Measurements from ENCODE around the gene ALPK3. TPM values are rescaled to one million over a fixed set of nuclear protein-coding genes. Genes with fewer than 3 reads are reported as not detected.
A peak's percentile ranks its signal among the peaks of the same experiment; 100 is the strongest.

ALPK3 gene
- total RNA-seq, 1 experiment from 2014 or later = 2.0 TPM

DNA sequence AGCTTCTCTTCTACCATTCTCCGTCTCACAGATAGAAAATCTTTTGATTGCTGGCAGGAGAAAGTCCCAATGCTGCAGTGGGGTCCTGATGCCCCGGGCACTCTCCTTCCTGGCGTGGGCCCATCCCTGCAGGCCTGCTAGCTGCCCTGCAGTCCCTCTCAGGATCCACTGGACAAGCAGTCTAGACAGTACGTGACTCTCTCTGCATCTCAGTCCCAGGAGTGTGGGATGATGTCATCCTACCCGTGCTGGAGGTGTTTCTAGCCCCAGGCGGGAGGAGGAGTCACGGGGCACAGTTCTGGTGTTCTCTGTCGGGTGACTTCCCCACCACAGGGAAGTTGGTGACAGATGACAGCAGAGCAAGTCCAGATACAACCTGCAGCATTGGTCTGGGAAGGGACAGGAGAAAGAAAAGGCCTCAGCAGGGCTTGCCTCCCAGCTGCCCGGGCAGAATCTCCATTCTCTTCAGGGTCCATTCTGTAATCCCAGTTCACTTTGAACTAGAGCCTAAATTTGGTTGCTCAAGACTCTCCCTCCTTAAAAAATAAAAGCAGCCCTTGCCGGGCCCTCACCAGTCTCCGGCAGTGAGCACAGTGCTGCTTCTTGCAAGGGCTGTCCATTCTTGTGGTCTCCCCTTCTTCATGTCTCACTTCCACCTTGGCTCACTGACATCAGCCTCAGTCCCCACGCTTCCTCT, 97.9 kb downstream of the ALPK3 start:
- intact Hi-C loops (cut with micrococcal nuclease) = no loop called here
- Histone ChIP-seq H4K20me1 (ENCODE audit: insufficient read depth) (no peaks in the 10 kb centered on the region), H3K9ac (ENCODE audit: low read length) (0 out of 2 replicates have a peak overlapping the region, but pooled peaks have one; percentile 35), H3K9me3 (ENCODE audit: control insufficient read depth in 1 of 2, insufficient read depth in 1 of 2, low read depth in 1 of 2, low read length in 2 of 2) (no peaks in the 10 kb centered on the region), H2AFZ (ENCODE audit: low read depth, low read length, poor library complexity, severe bottlenecking) (peak overlapping the region; percentile 71), H3K4me2 (ENCODE audit: low read length) (peak overlapping the region; percentile 75), H3K4me3 (replicated peaks in 1 of 2; ENCODE audit: low read depth in 1 of 2, low read length in 2 of 2) (peak overlapping the region in 1 of 2 experiments; percentile 37; a peak in 2 of 4 replicates), H3K27ac (ENCODE audit: low read depth, low read length) (peak overlapping the region; percentile 34; the same call in 1 of the 2 replicates), H3K4me1 (ENCODE audit: control insufficient read depth in 1 of 2, insufficient read depth in 2 of 2, low read length in 2 of 2) (peaks cover 41 to 44% of the 10 kb centered on the region in 2 experiments), H3K36me3 (ENCODE audit: control insufficient read depth in 1 of 2, insufficient read depth in 2 of 2, low read length in 2 of 2) (no peaks in the 10 kb centered on the region), H3K27me3 (ENCODE audit: insufficient read depth, low read length) (no peaks in the 10 kb centered on the region), H3K9me2 (ENCODE audit: insufficient read depth) (no peaks in the 10 kb centered on the region), H3K79me2 (ENCODE audit: insufficient read depth, low read length) (no peaks in the 10 kb centered on the region)
- RAD21 ChIA-PET (ENCODE audit: low non-redundant PET in 1 of 2, low total read pairs in 2 of 2, uncharacterized antibody in 2 of 2, unreplicated experiment in 2 of 2) = no interaction called here
- CTCF ChIA-PET = no interaction called here
- peak; percentile 25 for TF ChIP-seq YY1 (IDR thresholded peaks at IDR 0.05; ENCODE audit: extremely low read depth, insufficient replicate concordance, low read depth, low read length)
- peak; percentile 65; the same call in 1 of the 2 replicates for TF ChIP-seq POLR2AphosphoS5 (IDR thresholded peaks at IDR 0.05; ENCODE audit: low read depth, low read length)
- no peak for TF ChIP-seq TCF7L2 (IDR thresholded peaks at IDR 0.05; ENCODE audit: borderline replicate concordance, extremely low read depth, insufficient read depth, insufficient read length)
- no TSS peak for BruUV-seq (replicated peaks)
- ATAC-seq = peak; percentile 93
- POLR2A ChIA-PET = interaction anchor here (1.1 kb wide), 1 partner anchor 284 kb away, joined by 3 read pairs; no protein-coding TSS in a partner anchor
- DNase-seq (ENCODE audit: low read depth, low spot score) = peak; percentile 81

DNA sequence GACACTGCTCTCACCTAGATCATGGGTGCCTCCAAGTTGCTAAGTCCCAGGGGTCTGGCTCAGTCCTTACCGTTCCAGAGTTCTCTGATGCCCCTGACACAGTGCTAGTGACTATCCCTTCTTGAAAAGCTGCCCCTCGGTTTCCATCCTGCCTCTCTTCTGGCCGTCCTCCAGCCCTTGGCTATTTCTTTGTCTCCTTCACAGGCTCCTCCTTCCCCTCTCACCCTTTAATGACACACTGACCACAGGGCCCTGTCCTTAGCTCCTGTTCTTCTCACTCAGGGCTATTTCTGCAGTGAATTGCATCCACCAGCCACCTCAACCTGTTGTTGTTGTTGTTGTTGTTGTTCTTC, 98.4 kb downstream of the ALPK3 start:
- H3K36me3 ChIP-seq (ENCODE audit: control insufficient read depth in 1 of 2, insufficient read depth in 2 of 2, low read length in 2 of 2) = no peaks in the 10 kb centered on the region
- no peak for DNase-seq (ENCODE audit: low read depth, low spot score)
- no TSS peak for BruUV-seq (replicated peaks)
- no peaks in the 10 kb centered on the region for H3K9me2 ChIP-seq (ENCODE audit: insufficient read depth)
- peaks cover 40 to 44% of the 10 kb centered on the region in 2 experiments for H3K4me1 ChIP-seq (ENCODE audit: control insufficient read depth in 1 of 2, insufficient read depth in 2 of 2, low read length in 2 of 2)
- H3K9ac ChIP-seq (ENCODE audit: low read length) = no peak overlapping the region
- H3K27ac ChIP-seq (ENCODE audit: low read depth, low read length) = peak overlapping the region; percentile 34; the same call in 1 of the 2 replicates
- RAD21 ChIA-PET (ENCODE audit: low non-redundant PET in 1 of 2, low total read pairs in 2 of 2, uncharacterized antibody in 2 of 2, unreplicated experiment in 2 of 2) = no interaction called here
- CTCF ChIA-PET = no interaction called here
- no peaks in the 10 kb centered on the region for H4K20me1 ChIP-seq (ENCODE audit: insufficient read depth)
- peak overlapping the region; percentile 75 for H3K4me2 ChIP-seq (ENCODE audit: low read length)
- POLR2A ChIA-PET = no interaction called here
- peak overlapping the region; percentile 71 for H2AFZ ChIP-seq (ENCODE audit: low read depth, low read length, poor library complexity, severe bottlenecking)
- ATAC-seq = no peak
- intact Hi-C loops (cut with micrococcal nuclease) = no loop called here
- H3K27me3 ChIP-seq (ENCODE audit: insufficient read depth, low read length) = no peaks in the 10 kb centered on the region
- no peaks in the 10 kb centered on the region for H3K9me3 ChIP-seq (ENCODE audit: control insufficient read depth in 1 of 2, insufficient read depth in 1 of 2, low read depth in 1 of 2, low read length in 2 of 2)
- no peak overlapping the region for H3K4me3 ChIP-seq (replicated peaks in 1 of 2; ENCODE audit: low read depth in 1 of 2, low read length in 2 of 2)
- no peaks in the 10 kb centered on the region for H3K79me2 ChIP-seq (ENCODE audit: insufficient read depth, low read length)
- TF ChIP-seq SRF (IDR thresholded peaks at IDR 0.05; ENCODE audit: low read depth) = no peak
- TF ChIP-seq TCF7L2 (IDR thresholded peaks at IDR 0.05; ENCODE audit: borderline replicate concordance, extremely low read depth, insufficient read depth, insufficient read length) = no peak
- no peak for TF ChIP-seq POLR2AphosphoS5 (IDR thresholded peaks at IDR 0.05; ENCODE audit: low read depth, low read length)
- no peak for TF ChIP-seq POLR2A (IDR thresholded peaks at IDR 0.05; ENCODE audit: borderline replicate concordance, extremely low read depth, insufficient read depth, insufficient read length)
- TF ChIP-seq, protein P1, sequence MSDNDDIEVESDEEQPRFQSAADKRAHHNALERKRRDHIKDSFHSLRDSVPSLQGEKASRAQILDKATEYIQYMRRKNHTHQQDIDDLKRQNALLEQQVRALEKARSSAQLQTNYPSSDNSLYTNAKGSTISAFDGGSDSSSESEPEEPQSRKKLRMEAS (IDR thresholded peaks at IDR 0.05) = no peak
- TF ChIP-seq EZH2 (IDR thresholded peaks at IDR 0.05) = no peak
- TF ChIP-seq, protein P2, sequence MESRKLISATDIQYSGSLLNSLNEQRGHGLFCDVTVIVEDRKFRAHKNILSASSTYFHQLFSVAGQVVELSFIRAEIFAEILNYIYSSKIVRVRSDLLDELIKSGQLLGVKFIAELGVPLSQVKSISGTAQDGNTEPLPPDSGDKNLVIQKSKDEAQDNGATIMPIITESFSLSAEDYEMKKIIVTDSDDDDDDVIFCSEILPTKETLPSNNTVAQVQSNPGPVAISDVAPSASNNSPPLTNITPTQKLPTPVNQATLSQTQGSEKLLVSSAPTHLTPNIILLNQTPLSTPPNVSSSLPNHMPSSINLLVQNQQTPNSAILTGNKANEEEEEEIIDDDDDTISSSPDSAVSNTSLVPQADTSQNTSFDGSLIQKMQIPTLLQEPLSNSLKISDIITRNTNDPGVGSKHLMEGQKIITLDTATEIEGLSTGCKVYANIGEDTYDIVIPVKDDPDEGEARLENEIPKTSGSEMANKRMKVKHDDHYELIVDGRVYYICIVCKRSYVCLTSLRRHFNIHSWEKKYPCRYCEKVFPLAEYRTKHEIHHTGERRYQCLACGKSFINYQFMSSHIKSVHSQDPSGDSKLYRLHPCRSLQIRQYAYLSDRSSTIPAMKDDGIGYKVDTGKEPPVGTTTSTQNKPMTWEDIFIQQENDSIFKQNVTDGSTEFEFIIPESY (IDR thresholded peaks at IDR 0.05; ENCODE audit: extremely low read depth, insufficient replicate concordance, low read length) = no peak
- no peak for TF ChIP-seq EZH2phosphoT487 (IDR thresholded peaks at IDR 0.05; ENCODE audit: borderline replicate concordance)
- TF ChIP-seq YY1 (IDR thresholded peaks at IDR 0.05; ENCODE audit: extremely low read depth, insufficient replicate concordance, low read depth, low read length) = no peak
- TF ChIP-seq, protein P3, sequence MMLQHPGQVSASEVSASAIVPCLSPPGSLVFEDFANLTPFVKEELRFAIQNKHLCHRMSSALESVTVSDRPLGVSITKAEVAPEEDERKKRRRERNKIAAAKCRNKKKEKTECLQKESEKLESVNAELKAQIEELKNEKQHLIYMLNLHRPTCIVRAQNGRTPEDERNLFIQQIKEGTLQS (IDR thresholded peaks at IDR 0.05) = no peak
- TF ChIP-seq FOSL1 (IDR thresholded peaks at IDR 0.05; ENCODE audit: low read depth) = no peak
- no peak for TF ChIP-seq ZFX (IDR thresholded peaks at IDR 0.05)
